Immature natural killer cell (primary cell): Measurements from ENCODE around the gene KCND3. TPM values are rescaled to one million over a fixed set of nuclear protein-coding genes. Genes with fewer than 3 reads are reported as not detected.
"Not testable (repeated sequence)": the region's sequence is repeated elsewhere in the genome, so short reads cannot be mapped to it uniquely, and the experiment has no call there.

Experiments used
- DNase-seq, 3 donors: peaks; one replicate each; pipeline ENCODE4 v3.0.0; 2022; ENCODE audit warnings: mixed read lengths in 1 of 3
- H3K27ac Mint-ChIP-seq, 6 donors: one replicate each; pipeline ENCODE4 v1.8.0; 2020; ENCODE audit warnings: mixed read lengths in 6 of 6, mild to moderate bottlenecking in 5 of 6, inconsistent platforms in 4 of 6, moderate library complexity in 3 of 6
- H3K27me3 Mint-ChIP-seq, 3 donors: one replicate each; pipeline ENCODE4 v1.8.0; 2020 to 2021; ENCODE audit warnings: low read depth in 3 of 3, mild to moderate bottlenecking in 3 of 3, mixed read lengths in 3 of 3, moderate library complexity in 3 of 3, inconsistent platforms in 1 of 3
- H3K36me3 Mint-ChIP-seq, 3 donors: one replicate each; pipeline ENCODE4 v1.8.0; 2020; ENCODE audit warnings: mixed read lengths in 3 of 3, inconsistent platforms in 2 of 3, mild to moderate bottlenecking in 2 of 3
- H3K4me1 Mint-ChIP-seq, 2 donors: one replicate each; pipeline ENCODE4 v1.8.0; 2020; ENCODE audit warnings: inconsistent platforms in 2 of 2, mild to moderate bottlenecking in 2 of 2, mixed read lengths in 2 of 2, moderate library complexity in 1 of 2
- H3K4me3 Mint-ChIP-seq, 5 donors: one replicate each; pipeline ENCODE4 v1.8.0; 2020; ENCODE audit warnings: mild to moderate bottlenecking in 5 of 5, mixed read lengths in 5 of 5, inconsistent platforms in 3 of 5, moderate library complexity in 3 of 5
- H3K9me3 Mint-ChIP-seq, 6 donors: one replicate each; pipeline ENCODE4 v1.8.0; 2020; ENCODE audit warnings: mild to moderate bottlenecking in 6 of 6, mixed read lengths in 6 of 6, inconsistent platforms in 4 of 6, moderate library complexity in 3 of 6
- polyA plus RNA-seq, 3 donors: library from polyadenylated mRNA; unstranded; fragments of 300-500 nt; fragmentation: Illumina TruSeq; gene quantifications; one replicate each; pipeline ENCODE4 v1.2.3, GENCODE V29; 2021

Gene KCND3
- polyA plus RNA-seq, 3 donors from 2014 or later = 0.35 TPM; not detected in 2

- no peaks in the 10 kb centered on the region for H3K36me3 Mint-ChIP-seq
- H3K4me3 Mint-ChIP-seq = no peak overlapping the region
- H3K27ac Mint-ChIP-seq = no peak overlapping the region
- H3K9me3 Mint-ChIP-seq = no peaks in the 10 kb centered on the region
- no peak for DNase-seq
- H3K4me1 Mint-ChIP-seq = peaks cover 0 to under 1% of the 10 kb centered on the region in 2 donors
- peaks cover 0 to 6% (median 2%) of the 10 kb centered on the region in 3 donors for H3K27me3 Mint-ChIP-seq
These were observed 188.2 kb downstream of the KCND3 start for GRCh38 chr1:111801071-111801850.

- H3K27me3 Mint-ChIP-seq, DNase-seq, H3K4me3 Mint-ChIP-seq, H3K4me1 Mint-ChIP-seq, H3K9me3 Mint-ChIP-seq, H3K27ac Mint-ChIP-seq, H3K36me3 Mint-ChIP-seq: not testable (repeated sequence)
These were observed 189.7 kb downstream of the KCND3 start for GRCh38 chr1:111799722-111800121.

- DNase-seq = no peak
- H3K4me1 Mint-ChIP-seq = no peaks in the 10 kb centered on the region
- H3K27me3 Mint-ChIP-seq = peaks cover 2 to 6% (median 3%) of the 10 kb centered on the region in 3 donors
- H3K36me3 Mint-ChIP-seq = no peaks in the 10 kb centered on the region
- H3K9me3 Mint-ChIP-seq = no peaks in the 10 kb centered on the region
- H3K4me3 Mint-ChIP-seq = no peak overlapping the region
- no peak overlapping the region for H3K27ac Mint-ChIP-seq
These were observed 190.9 kb downstream of the KCND3 start for GRCh38 chr1:111798580-111798979.

GRCh38 chr1:111795401-111795800 is 194.1 kb downstream of the KCND3 start:
- H3K36me3 Mint-ChIP-seq = no peaks in the 10 kb centered on the region
- H3K27me3 Mint-ChIP-seq = peaks cover 3 to 8% (median 3%) of the 10 kb centered on the region in 3 donors
- H3K27ac Mint-ChIP-seq = no peak overlapping the region
- no peak for DNase-seq
- H3K4me3 Mint-ChIP-seq = no peak overlapping the region
- no peaks in the 10 kb centered on the region for H3K4me1 Mint-ChIP-seq
- no peaks in the 10 kb centered on the region for H3K9me3 Mint-ChIP-seq

GRCh38 chr1:111793923-111794322 is 195.5 kb downstream of the KCND3 start:
- Mint-ChIP-seq H3K36me3 (no peaks in the 10 kb centered on the region), H3K9me3 (no peaks in the 10 kb centered on the region), H3K4me3 (no peak overlapping the region), H3K4me1 (no peaks in the 10 kb centered on the region), H3K27ac (no peak overlapping the region), H3K27me3 (peaks cover 3 to 7% (median 3%) of the 10 kb centered on the region in 3 donors)
- DNase-seq = no peak

- Mint-ChIP-seq H3K4me1 (no peaks in the 10 kb centered on the region), H3K4me3 (no peak overlapping the region), H3K36me3 (no peaks in the 10 kb centered on the region), H3K9me3 (no peaks in the 10 kb centered on the region), H3K27me3 (peaks cover 3 to 10% (median 5%) of the 10 kb centered on the region in 3 donors), H3K27ac (no peak overlapping the region)
- DNase-seq = no peak
These were observed 197.2 kb downstream of the KCND3 start for GRCh38 chr1:111792249-111792648.

- Mint-ChIP-seq H3K27ac (no peak overlapping the region), H3K4me3 (no peak overlapping the region), H3K36me3 (no peaks in the 10 kb centered on the region), H3K9me3 (no peaks in the 10 kb centered on the region), H3K4me1 (no peaks in the 10 kb centered on the region), H3K27me3 (peaks cover 3 to 13% (median 5%) of the 10 kb centered on the region in 3 donors)
- DNase-seq = no peak
These were observed 197.7 kb downstream of the KCND3 start for GRCh38 chr1:111791776-111792175.

- Mint-ChIP-seq H3K9me3 (no peaks in the 10 kb centered on the region), H3K27ac (no peak overlapping the region), H3K4me3 (no peak overlapping the region), H3K36me3 (no peaks in the 10 kb centered on the region), H3K4me1 (no peaks in the 10 kb centered on the region), H3K27me3 (peaks cover 3 to 13% (median 4%) of the 10 kb centered on the region in 3 donors)
- DNase-seq = no peak
These were observed 199.7 kb downstream of the KCND3 start for GRCh38 chr1:111789666-111790316.

- Mint-ChIP-seq H3K36me3 (no peaks in the 10 kb centered on the region), H3K27ac (no peak overlapping the region), H3K4me3 (no peak overlapping the region), H3K27me3 (peaks cover 2 to 13% (median 3%) of the 10 kb centered on the region in 3 donors), H3K4me1 (no peaks in the 10 kb centered on the region), H3K9me3 (no peaks in the 10 kb centered on the region)
- DNase-seq = no peak
These were observed 200.3 kb downstream of the KCND3 start for GRCh38 chr1:111789142-111789541.

- Mint-ChIP-seq H3K4me3 (no peak overlapping the region), H3K27ac (peak overlapping the region in 1 of 6 donors; percentile 3), H3K36me3 (peaks cover 0 to 9% (median 0%) of the 10 kb centered on the region in 3 donors), H3K9me3 (no peaks in the 10 kb centered on the region), H3K27me3 (peaks cover 2 to 10% (median 3%) of the 10 kb centered on the region in 3 donors), H3K4me1 (no peaks in the 10 kb centered on the region)
- DNase-seq = no peak
These were observed 202.7 kb downstream of the KCND3 start for GRCh38 chr1:111786669-111787207.

- Mint-ChIP-seq H3K4me1 (no peaks in the 10 kb centered on the region), H3K4me3 (no peak overlapping the region), H3K36me3 (peaks cover 0 to 18% (median 0%) of the 10 kb centered on the region in 3 donors), H3K27me3 (peaks cover 0 to 7% (median 2%) of the 10 kb centered on the region in 3 donors), H3K27ac (no peak overlapping the region), H3K9me3 (no peaks in the 10 kb centered on the region)
- DNase-seq = no peak
These were observed 205.1 kb downstream of the KCND3 start for GRCh38 chr1:111784273-111784901.

- no peak for DNase-seq
These were observed 209.9 kb downstream of the KCND3 start for GRCh38 chr1:111779546-111779945.

GRCh38 chr1:111778541-111779051 is 210.9 kb downstream of the KCND3 start:
- Mint-ChIP-seq H3K27me3 (peaks cover 0 to 3% (median 2%) of the 10 kb centered on the region in 3 donors), H3K36me3 (peaks cover 0 to 22% (median 3%) of the 10 kb centered on the region in 3 donors), H3K4me3 (no peak overlapping the region), H3K4me1 (no peaks in the 10 kb centered on the region), H3K9me3 (no peaks in the 10 kb centered on the region), H3K27ac (no peak overlapping the region)
- no peak for DNase-seq

More at GRCh38 chr1:111779546-111779945, 209.9 kb downstream of the KCND3 start:
- Mint-ChIP-seq H3K27me3 (peaks cover 0 to 3% (median 2%) of the 10 kb centered on the region in 3 donors), H3K9me3 (no peaks in the 10 kb centered on the region), H3K27ac (no peak overlapping the region), H3K36me3 (peaks cover 0 to 22% (median 3%) of the 10 kb centered on the region in 3 donors), H3K4me1 (no peaks in the 10 kb centered on the region), H3K4me3 (no peak overlapping the region)
